Stimulated activated CD4-positive, alpha-beta T cell treated with anti-CD3 and anti-CD28 coated beads, Interleukin-12 subunit alpha, Interleukin-12 subunit beta, amount 100 ng/mL, for 4 hours (primary cell): ENCODE data around the gene FKBP2.
A peak's percentile ranks its signal among the peaks of the same experiment; 100 is the strongest.
"Not testable (repeated sequence)": the region's sequence is repeated elsewhere in the genome, so short reads cannot be mapped to it uniquely, and the experiment has no call there.

Experiments
- DNase-seq: peaks from one replicate; pipeline ENCODE4 v3.0.0-alpha.2; 2020

FKBP2 gene

DNA sequence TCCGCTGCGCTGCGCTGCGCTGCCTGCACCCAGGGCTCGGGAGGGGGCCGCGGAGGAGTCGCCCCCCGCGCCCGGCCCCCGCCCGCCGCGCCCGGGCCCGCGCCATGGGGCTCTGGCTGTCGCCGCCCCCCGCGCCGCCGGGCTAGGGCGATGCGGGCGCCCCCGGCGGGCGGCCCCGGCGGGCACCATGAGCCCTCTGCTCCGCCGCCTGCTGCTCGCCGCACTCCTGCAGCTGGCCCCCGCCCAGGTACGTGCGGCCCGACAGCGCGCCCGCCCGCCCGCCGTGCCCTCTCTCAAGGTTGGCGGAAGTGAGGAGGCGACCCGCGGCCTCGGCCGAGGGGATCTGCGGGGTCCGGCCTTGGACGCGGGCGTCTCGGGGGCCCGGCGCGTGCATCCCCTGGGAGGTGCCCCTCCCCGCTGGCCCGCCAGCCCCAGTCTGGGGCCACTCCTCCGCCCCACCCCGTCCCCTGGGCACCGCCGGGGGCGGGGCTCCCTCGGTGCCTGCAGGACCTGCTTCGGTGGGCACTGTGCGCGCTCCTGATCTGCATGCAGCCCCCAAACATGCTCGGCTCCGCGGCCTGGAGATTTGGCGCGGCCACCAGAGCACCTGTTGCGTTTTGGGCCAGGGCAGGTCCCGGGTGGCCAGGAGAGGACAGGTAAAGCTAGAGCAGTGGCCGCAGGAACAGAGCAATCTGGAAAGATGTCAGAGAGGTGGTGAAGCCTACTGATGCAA, 6.1 kb upstream of the FKBP2 start:
- DNase-seq: no peak

DNA sequence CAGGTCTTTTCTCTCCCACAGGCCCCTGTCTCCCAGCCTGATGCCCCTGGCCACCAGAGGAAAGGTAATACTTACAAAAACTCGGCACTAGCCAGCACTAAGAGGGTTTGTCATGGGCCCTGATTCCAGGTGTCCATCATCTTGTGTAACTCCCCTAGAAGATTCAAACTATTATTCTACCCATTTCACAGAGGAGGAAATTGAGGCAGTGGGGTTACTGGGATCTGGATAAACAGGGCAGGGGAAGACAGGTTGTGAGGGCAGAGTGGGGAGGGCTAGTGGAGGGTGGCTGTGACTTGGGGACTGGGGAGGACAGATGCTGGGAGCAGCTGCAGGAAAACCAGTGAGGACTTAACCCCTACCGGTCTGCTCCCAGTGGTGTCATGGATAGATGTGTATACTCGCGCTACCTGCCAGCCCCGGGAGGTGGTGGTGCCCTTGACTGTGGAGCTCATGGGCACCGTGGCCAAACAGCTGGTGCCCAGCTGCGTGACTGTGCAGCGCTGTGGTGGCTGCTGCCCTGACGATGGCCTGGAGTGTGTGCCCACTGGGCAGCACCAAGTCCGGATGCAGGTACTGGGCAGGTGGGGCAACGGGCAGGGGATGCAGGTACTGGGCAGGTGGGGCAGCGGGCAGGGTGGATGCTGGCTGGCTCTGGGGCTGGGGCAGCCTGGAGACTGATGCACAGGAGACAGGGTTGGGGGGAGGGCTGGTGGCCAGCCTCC, 5.3 kb upstream of the FKBP2 start:
- no peak for DNase-seq

DNA sequence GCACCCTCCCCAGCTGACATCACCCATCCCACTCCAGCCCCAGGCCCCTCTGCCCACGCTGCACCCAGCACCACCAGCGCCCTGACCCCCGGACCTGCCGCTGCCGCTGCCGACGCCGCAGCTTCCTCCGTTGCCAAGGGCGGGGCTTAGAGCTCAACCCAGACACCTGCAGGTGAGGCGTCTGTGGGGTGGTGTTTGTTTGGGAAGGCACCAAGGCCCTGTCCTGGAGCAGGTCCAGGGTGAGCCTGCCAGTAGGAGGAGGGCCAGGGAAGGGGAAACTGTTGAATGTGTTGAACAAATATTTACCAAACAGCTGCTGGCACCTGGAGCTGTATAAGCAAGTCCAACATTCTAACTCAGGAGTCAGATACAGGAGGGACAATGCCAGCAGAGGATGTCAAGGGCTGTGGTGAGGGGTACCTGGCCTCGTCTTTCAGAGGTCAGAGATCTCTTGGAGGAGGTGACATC, 3.4 kb upstream of the FKBP2 start:
- DNase-seq: no peak

DNA sequence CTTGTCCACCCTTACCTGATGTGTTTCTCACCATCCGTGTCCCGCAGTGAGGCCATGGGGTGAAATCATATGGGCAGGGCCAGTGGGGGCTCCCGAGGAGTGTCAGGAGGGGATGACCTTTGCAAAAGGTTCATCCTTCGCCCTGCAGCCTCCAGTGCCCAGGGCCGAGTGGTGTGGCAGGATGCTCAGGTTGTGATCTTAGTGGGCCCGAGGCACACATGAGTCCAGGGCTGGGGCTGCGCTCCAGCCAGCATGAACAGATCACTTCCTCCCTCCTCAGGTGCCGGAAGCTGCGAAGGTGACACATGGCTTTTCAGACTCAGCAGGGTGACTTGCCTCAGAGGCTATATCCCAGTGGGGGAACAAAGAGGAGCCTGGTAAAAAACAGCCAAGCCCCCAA, 2.8 kb upstream of the FKBP2 start:
- DNase-seq: no peak

DNA sequence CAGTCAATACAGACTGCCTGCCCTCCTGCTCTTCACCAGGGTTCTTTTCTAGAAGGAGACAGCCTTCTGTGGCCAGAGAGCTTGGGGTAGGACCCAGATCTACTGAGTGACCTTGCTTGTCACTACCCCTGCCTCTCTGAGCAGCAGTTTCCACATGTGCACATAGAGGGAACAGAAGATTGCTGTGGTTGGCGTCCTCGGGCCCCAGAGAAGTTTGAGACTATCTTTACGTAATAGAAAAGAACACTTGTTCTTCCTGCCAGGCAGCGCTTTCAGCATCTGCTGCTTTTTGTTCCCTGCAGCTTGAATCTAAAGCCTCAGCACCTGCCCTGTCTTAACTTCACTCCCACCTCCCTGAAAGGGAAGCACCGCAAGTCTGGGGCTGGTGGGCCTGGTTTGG, 1.9 kb upstream of the FKBP2 start:
- no peak for DNase-seq

DNA sequence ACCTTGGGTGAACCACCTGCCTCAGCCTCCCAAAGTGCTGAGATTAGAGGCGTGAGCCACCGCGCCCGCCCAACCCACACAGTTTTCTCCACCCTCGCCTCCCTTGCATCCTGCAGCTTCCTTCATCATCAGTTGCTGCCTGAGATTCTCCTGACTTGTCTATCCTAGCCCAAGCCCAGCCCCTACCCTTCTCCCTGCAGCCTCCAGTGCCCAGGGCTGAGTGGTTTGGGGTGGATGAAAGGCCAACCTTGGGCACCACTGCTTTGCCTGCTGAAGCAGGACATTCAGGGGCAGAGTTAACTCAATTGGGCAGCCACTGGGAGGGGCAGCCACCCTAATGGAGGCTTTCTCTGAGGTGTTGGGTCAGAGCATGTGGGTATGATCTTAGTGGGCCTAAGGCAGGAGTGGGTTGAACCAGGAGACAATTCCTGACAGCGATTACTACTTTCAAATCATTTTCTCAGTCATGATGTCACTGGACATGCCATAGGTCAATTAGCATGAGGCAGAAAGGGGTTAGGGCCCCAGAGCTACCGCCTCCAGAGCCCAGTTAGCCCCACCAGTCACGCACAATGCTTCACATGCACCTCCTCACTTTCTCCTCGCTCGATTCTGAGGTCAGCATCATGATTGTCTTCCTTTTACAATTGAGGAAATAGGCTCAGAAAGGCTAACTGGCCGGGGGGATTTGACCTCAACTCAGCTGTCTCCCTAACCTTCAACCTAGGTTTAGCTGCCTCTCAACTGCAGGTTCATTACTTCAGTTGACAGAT, 1.0 kb upstream of the FKBP2 start:
- DNase-seq: no peak

DNA sequence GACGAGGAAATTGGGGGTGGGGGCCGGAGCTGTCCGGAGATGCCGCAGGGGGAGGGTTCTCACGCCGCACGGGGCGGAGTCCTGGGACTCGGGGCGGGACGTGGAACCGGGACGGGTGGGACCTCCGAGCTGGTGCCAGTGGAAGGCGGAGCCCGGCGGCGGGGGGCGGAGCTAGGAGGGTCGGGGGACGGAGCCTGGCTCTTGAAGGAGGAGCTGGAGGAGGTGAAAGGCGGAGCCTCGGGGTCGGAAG, 271 bp downstream of the FKBP2 start:
- DNase-seq: peak; percentile 100

DNA sequence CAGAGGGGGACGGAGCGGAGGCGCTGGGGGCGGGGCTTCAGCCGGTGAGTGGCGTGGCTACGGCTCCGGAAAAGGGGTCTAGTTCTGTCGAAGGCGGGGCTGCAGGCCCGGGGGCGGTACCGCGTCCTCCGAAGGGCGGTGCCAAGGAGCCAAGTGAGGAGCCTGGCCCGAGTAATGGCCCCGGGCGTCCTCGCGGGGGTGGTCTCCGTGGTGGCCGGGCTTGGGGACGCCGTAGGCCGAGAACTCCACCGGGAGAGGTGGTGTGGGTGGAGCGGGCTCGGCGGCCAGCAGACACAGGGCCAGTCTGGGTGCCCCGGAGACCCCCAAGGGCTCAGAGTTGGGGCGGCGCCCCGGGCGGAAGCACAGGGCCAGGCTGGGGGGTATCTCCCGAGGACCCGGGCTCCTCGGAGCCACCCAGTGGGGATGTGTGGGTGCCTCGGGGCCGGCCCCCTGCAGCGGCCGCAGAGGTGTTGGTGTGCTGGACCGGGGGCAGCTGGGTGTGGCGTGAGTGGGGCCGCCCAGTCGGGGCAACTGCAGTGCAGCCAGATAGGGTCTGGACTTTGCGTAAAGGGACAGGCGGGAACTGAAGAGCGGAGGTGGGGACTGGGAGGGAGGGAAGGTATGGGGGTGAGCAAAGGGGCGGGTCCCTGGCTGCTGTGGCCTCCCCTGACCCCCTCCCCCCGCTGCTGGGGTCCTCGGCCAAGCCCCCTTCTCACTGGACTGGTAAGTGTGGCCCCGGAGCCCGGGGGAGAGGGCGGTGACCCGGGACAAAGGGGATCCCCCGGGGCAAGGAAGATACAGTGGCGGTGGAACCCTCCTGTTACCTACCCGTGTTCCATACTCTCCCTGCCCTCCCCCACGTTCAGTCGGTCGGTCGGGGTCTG, 838 bp downstream of the FKBP2 start:
- no peak for DNase-seq

DNA sequence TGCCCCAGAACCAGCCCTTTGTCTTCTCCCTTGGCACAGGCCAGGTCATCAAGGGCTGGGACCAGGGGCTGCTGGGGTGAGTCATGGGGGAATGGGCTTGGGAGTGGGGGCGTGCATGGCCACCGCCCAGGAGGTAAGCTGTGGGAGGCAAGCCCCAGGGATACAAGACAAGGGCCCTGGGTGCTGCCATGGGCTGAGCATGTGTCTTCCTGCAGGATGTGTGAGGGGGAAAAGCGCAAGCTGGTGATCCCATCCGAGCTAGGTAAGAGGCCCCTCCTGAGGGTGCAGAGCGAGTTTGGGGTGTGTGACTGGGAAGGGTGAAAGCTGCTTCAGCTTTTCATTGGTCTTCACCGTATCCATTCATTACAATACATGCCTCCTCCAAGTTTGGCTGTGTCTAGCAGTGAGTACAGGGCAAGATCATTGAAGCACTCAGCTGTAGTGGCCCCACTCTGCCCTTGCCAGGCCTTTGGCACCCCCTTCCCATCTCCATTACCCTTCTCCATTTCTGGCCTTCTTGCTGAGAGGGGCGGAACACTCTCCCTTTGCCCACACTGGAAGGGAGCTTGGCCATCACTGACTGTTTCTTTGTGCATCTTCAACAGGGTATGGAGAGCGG, 2.5 kb downstream of the FKBP2 start:
- DNase-seq: no peak

DNA sequence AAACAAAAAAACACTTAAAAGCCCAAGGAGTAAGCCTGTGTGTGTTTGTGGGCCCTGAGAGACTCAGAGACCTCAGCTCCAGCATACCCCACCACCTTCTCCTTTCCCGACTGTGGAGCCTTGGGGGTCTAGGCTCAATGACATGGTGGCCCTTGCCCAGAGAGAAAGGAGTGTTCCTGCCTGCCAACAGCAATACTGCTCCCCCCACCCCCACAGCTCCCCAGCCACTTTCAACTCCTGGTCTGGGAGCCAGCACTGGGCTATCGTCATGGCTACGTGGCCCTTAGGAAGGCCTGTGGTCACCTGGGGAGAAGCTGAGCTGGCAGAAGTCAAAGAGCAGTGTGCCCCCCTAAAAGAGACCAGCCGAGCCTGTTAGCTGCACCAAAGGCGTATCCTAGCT, 3.2 kb downstream of the FKBP2 start:
- no peak for DNase-seq

DNA sequence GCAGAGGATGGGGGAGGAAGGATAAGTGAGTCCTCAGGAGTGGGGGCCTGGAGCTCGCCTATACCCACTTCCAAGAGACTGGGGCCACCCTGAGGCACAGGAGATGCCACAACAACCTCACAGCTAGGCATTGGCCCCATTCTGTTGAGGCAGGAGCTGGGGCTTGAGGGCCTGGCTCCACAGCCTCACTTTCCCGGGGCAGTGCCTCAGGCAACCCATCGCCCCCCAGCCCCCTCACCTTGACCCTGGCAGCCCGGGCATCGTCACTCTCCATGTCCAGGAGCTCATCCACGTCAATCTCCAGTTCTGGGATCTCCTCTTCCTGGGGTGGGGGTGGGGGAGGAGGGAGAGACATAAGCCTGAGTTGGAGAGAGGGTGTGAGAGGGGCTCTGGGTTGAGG, 4.1 kb downstream of the FKBP2 start:
- no peak for DNase-seq

DNA sequence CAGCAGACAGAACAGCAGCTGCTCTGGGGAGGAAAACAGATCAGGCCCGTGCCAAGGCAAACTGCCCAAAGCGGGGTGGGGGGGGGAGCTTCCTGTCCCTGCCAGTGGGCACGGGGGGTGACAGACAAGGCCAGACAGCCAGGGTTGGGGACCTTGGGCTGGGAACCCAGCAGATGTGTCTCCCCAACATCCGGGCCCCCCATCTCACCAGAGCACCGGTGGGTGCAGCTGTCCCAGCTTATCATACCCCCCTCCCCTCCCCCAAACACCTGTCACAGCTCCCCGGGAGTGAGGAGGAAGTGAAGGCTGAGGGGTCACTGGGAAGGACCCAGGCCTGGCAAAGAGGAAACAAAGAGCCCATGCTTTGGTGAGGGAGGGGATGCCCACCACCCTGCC, 4.5 kb downstream of the FKBP2 start:
- no peak for DNase-seq

DNA sequence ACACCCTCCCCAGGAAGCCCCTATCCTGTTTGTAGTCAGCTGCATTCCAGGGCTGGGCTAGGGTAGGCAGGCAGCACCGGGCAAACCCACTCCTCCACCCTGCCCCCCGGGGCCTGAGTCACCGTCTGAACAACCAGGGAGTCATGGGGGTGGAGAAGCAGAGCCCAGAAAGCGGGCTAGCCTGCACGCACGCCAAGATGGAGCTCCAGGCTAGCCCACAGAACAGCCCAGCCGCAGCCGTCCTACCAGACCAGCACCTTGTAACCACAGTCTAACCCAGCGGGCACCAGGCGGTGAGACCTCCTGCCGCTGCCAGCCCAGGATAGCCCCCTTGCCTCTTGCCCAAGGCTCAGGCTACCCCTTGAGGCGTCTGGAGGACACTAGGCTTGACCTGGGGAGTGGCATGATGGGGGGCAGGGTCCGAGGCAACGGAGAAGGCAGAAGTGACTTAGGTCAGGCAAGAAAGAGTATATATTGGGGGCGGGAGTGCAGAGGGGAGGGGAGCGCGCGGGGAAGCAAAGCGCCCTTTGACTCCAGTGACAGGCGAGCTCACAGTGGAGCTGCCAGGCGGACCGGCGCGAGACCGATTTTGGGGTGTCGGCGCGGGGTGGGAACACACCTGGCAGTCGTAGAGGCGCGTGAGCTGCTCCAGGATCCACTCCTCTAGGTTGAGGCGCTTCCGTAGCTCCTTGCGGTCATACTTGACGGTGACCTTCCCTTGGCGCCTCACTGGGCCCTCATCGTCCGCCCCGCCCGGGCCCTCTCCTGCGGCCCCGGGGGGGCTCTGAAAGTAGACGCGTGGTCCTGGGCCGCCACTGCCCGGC, 5.1 kb downstream of the FKBP2 start:
- DNase-seq: peak; percentile 80

DNA sequence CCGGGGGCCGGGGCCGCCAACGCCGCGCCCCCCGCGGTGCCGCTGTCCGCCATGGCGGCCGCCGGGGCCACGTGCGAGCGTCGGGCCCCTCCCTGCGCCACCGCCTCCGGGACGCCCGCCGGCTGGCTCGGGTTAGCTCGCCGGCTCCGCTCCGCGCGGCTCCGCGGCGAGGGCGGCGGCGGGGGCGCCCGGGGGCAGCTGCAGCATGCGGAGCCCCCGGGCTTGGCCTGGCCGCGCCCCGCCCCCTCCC, 5.7 kb downstream of the FKBP2 start:
- DNase-seq: not testable (repeated sequence)

DNA sequence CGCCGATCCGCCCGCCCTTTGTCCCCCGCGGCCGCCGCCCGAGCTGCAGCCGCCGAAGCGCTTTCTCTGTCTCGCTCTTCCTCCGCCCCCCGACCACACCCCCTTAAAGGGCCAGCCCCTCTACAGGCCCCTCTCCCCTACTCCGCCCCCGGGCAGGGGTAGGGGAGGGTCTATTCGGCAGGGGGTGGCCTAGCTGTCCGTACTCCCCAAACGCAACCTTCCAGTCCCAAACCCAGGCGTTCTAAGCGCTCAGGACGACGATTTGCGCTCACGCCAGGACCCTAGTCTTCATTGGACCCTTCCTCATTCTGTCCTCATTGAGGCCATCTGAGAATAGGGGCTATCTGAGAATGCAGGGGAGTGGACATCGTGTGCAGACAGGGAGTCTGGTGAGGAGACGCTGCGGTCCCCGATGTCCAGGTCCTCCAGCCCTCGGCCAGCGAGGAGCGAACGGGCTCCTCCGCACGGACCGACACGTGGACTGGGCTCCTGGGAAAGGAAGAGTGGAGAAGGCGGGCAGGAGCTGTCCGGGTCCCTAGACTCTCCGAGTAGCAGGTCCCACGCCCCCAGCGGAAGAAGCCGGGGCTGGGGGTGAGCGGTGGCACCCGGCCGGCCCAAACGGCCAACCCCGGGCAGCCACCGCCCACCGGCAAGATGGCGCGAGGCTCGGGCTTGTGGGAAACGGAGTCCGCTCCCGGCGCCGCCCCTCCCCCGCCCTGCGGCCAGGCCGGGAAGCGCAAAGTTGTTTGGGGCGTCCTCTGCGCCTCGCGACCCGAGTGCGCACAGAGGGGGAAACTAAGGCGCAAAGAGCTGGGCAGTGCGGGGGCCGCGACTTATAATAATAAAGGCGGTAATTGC, 6.2 kb downstream of the FKBP2 start, which contains the start of gene PPP1R14B:
Gene PPP1R14B (minus strand): TSS at position 73 of the 858 bp plus-strand sequence. CDS start 270 bp downstream, outside the sequence.
- DNase-seq: peak; percentile 85

DNA sequence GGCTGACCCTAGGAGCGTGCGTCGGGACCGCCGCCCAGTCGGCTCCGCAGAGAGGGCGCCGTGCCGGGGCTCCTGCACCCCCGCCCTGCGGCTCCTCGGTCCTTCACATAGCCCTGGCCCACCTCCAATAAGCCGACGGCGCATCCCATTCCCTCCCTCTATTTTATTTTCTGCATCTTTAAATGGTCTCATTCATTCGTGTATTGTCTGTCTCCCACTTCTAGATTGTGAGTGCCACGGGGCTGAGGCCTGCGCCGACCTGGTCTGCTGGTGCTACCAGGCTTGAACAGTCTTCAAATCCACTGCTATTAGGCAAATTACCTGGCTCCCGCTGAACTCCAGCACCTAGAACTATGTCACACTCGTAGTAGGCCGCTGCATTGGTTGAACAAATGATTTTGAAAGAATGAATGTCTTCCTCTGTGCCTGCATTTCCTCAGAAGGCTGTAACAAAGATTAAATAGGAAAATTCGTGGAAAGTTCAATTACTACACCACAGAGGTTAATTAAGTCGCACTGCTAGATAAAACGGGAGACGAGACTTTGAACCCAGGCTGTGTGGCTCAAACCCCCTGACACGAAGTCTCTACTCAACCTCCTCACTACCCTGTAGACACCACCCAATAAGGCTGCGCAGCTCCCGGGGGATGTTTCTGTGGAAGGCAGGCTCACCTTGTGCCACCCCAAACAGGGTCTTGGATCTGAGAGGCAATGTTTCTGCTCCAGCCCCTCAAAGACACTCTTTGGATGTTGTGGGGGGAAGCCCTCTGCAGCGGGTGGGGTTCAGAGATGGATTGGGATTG, 7.0 kb downstream of the FKBP2 start:
- no peak for DNase-seq

DNA sequence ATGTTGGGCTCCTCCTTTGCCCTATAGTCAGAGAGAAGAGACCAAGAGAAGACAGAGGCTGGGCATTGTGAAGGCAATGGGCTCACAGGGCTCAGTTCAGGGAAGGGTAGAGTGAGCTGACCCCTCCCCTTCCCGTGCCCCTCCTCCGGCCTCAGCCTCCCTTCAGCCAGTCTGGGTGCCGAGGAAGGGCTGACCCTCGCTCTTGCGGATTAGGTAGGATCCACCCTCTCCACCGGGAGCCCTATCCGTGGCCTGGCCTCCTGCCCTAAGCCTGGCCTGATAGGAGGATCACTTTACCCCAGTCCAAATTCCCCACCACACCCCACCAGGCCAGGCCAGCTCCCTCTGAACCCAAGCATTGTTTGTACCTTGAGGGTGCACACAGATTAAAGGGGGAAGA, 7.7 kb downstream of the FKBP2 start:
- no peak for DNase-seq

DNA sequence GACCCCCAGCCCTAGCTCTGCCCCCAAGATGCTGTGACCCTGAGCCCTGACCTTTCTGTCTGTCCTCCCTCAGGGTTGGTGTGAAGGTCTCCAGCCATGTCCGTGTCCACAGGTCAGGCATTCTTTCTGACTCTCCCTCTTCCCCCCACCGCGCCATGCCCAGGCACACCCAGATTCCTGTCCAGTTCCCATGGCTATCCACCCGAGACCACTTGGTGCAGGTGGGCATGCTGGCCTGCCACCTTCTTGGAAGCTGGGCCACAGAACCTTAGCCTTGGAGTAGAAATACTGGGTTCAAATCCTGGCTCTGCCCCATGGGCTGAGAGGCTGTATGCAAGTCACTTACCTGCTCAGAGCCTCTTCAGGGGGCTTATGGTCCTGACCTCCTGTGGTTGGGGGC, 8.1 kb downstream of the FKBP2 start:
- no peak for DNase-seq

DNA sequence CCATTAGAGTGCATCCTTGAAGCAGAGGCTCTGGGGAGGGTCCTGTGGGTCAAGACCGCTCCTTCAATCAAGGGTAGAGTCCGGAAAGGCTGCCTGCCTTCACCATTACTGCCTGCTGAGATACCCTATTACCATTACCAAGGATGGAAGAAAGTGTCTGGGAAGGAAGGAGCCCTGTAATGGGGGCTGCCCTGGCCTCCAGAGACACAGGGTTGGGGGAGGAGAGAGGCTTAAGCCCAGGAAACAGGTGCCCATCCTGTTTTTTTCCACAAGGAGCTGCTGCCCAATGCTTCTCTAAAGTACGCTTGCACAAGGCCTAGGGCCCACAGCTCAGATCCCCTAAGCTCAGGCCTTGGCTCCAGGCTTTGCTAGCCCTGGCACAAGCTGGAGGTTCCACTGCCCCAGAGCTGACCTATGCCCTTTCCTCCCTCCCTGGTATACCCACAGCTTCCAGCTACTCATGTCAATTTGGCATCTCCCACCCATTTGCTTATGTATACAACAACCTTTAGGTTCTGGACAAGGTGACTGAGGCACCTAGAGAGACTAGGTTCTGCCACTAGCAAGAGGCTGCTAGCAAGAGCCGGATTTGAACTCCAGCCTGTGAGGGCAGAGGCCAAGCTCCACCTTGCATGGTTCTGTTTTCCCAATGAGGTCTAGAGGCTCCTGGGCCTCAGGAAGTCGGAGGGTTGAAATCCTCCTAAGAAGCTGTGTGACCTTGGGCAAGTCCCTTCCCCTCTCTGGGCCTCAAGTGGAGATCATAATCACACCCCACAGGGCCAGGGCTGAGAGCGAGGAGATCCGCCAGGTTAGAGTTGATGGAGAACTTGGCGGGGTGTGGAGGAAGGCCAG, 8.9 kb downstream of the FKBP2 start:
- no peak for DNase-seq
